ENCODE results near the gene CCS.

- no peak for TF ChIP-seq HDGF (IDR thresholded peaks at IDR 0.05; ENCODE audit: borderline replicate concordance)
- no peak for TF ChIP-seq L3MBTL2 (conservative IDR thresholded peaks at IDR 0.05)
- no peak for TF ChIP-seq SUZ12 (IDR thresholded peaks at IDR 0.05)
These were observed 38.9 kb downstream of the CCS start for GRCh38 chr11:66631883-66632282.
